Effector memory CD4-positive, alpha-beta T cell (primary cell): Measurements from ENCODE around the gene KIF16B.

Experiments used
- DNase-seq, 3 donors: peaks; one replicate each; pipeline ENCODE4 v3.0.0-alpha.2; 2020
- H3K27ac ChIP-seq: 2 replicates; pipeline ENCODE4 v1.7.0; 2013; ENCODE audit warnings: mild to moderate bottlenecking, low read length, moderate library complexity; ENCODE audit not compliant: insufficient read depth, poor library complexity, severe bottlenecking
- H3K27me3 ChIP-seq: replicated peaks from 2 replicates; pipeline ENCODE4 v1.7.0; 2013; ENCODE audit warnings: mild to moderate bottlenecking, low read length; ENCODE audit not compliant: insufficient read depth, control insufficient read depth, poor library complexity, severe bottlenecking
- H3K36me3 ChIP-seq: 2 replicates; pipeline ENCODE4 v1.7.0; 2013; ENCODE audit warnings: mild to moderate bottlenecking, low read length, moderate library complexity; ENCODE audit not compliant: control insufficient read depth, insufficient read depth
- H3K4me1 ChIP-seq: 2 replicates; pipeline ENCODE4 v1.7.0; 2013; ENCODE audit warnings: low read length, mild to moderate bottlenecking; ENCODE audit not compliant: control insufficient read depth, insufficient read depth, poor library complexity, severe bottlenecking
- H3K4me3 ChIP-seq: 2 replicates; pipeline ENCODE4 v1.7.0; 2013; ENCODE audit warnings: low read length, low read depth, mild to moderate bottlenecking; ENCODE audit not compliant: insufficient read depth, poor library complexity, severe bottlenecking
- H3K9me3 ChIP-seq: 2 replicates; pipeline ENCODE4 v1.7.0; 2013; ENCODE audit warnings: mild to moderate bottlenecking, low read length, moderate library complexity; ENCODE audit not compliant: control insufficient read depth

KIF16B gene

GRCh38 chr20:16381444-16381843 lies 191.8 kb downstream of the KIF16B start:
- Histone ChIP-seq H3K36me3 (peaks cover 5% of the 10 kb centered on the region), H3K27me3 (no peaks in the 10 kb centered on the region), H3K4me3 (no peak overlapping the region), H3K27ac (no peak overlapping the region), H3K4me1 (no peaks in the 10 kb centered on the region), H3K9me3 (no peaks in the 10 kb centered on the region)
- DNase-seq = no peak

DNA sequence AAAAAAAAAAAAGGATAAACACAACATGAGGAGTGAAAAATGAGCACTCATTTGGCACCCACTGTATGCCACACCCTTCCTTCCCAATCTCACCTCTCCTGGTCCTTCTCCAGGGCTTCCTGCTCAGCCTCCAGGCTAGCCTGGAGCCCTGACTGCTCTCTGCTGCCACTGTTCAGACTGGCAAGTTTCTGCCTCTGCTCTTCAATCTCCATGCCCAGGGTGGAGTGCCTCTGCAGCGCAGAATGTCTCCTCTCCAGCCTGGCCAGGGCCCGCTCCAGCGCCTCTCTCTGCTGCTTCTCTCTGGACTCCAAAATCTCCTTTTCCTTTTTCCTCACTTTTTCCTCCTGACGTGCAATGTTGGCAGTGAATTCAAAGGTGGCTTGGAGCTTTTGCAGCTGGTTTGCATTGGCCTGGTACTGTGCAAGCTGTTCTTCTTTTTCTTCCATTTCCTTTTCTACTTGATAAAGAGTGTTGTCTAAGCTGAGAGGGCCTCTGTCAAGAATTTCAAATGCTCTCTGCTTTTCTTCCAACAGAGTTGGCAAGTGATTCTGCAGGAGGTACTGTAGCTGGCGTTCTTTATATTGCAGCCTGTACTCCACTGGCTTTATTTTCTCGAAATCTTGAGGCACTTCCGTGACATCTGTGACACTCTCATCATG lies 194.4 kb downstream of the KIF16B start:
- Histone ChIP-seq H3K9me3 (no peaks in the 10 kb centered on the region), H3K27me3 (no peaks in the 10 kb centered on the region), H3K36me3 (peaks cover 5% of the 10 kb centered on the region), H3K4me1 (no peaks in the 10 kb centered on the region), H3K4me3 (no peak overlapping the region), H3K27ac (no peak overlapping the region)
- no peak for DNase-seq

DNA sequence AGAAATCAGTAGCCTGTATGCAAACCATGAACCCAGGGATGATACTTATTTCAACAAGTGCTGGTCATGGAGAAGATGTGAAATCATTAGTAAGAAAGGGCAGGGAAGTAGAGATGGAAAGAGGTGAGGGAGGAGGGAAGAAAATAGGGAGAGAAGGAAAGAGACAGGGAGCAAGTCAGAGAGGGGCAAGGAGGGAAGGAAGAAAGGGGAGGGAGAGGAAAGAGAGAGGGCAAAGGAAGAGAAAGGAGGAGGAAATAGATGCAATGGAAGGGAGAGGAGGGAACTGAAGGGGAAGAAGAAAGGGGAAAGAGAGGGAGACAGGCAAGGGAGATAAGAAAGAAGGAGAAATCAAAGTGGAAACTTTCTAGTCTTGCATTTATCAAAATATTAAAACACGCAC lies 195.1 kb downstream of the KIF16B start:
- Histone ChIP-seq H3K4me1 (no peaks in the 10 kb centered on the region), H3K36me3 (peaks cover 5% of the 10 kb centered on the region), H3K27ac (no peak overlapping the region), H3K27me3 (no peaks in the 10 kb centered on the region), H3K4me3 (no peak overlapping the region), H3K9me3 (no peaks in the 10 kb centered on the region)
- DNase-seq = no peak

- peaks cover 18% of the 10 kb centered on the region for H3K36me3 ChIP-seq
- H3K4me1 ChIP-seq = no peaks in the 10 kb centered on the region
- H3K4me3 ChIP-seq = no peak overlapping the region
- no peaks in the 10 kb centered on the region for H3K9me3 ChIP-seq
- no peak overlapping the region for H3K27ac ChIP-seq
- H3K27me3 ChIP-seq = no peaks in the 10 kb centered on the region
- DNase-seq = no peak
These were observed 203.8 kb downstream of the KIF16B start for GRCh38 chr20:16369441-16369840.

GRCh38 chr20:16368645-16369292 lies 204.5 kb downstream of the KIF16B start:
- H3K27me3 ChIP-seq = no peaks in the 10 kb centered on the region
- H3K36me3 ChIP-seq = peaks cover 18% of the 10 kb centered on the region
- no peak for DNase-seq
- no peaks in the 10 kb centered on the region for H3K4me1 ChIP-seq
- H3K4me3 ChIP-seq = no peak overlapping the region
- H3K27ac ChIP-seq = no peak overlapping the region
- H3K9me3 ChIP-seq = no peaks in the 10 kb centered on the region

DNA sequence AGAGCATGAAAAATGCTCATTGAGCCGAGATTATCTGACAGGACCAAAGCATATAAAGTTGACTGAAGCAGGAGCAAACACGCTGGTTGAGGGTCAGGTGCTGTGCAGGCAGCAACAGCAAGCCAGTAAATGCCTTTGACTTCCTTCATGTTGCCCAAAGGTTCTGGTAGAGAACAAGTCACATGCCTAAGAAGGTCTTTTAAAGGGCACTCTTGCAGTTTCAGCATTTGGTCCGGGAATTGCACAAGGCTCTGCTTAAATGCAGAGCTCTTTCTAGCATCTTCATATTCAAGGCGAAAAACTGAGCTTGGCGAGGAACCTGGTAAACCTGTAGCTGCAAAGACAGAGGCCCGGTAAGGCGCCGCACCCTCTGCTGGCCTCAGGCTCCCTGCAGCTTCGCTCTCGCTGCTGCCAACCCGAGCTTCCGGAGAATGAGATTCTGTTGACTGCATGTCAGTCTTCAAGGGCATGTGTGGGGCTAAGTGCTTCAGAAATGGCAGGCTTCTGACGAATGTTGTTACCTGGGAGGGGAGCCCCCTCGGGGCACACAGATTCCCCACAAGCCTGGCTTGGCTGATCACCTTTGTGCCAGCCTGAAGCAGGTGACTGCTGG lies 205.2 kb downstream of the KIF16B start:
- Histone ChIP-seq H3K4me1 (no peaks in the 10 kb centered on the region), H3K4me3 (no peak overlapping the region), H3K27me3 (no peaks in the 10 kb centered on the region), H3K9me3 (no peaks in the 10 kb centered on the region), H3K36me3 (peaks cover 18% of the 10 kb centered on the region), H3K27ac (no peak overlapping the region)
- DNase-seq = no peak

DNA sequence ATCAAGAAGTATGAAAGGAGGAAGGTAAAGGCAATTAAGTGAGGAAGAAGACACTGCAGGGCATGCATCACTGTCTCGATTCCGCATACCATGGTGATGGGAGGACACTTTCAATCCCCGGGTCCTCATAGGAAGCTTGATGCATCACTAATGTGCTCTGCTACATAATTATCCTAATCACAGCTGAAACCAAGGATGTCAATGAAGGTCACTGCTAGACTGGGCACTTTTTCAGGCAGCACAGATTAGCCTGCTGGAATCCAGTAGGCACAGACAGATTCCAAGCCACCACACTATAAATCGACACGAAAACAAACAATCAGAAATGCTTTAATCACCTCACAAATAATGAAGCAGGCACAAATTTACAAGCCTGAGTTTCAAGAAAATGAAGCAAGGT lies 206.7 kb downstream of the KIF16B start:
- H3K27ac ChIP-seq = no peak overlapping the region
- DNase-seq = no peak
- H3K27me3 ChIP-seq = no peaks in the 10 kb centered on the region
- no peaks in the 10 kb centered on the region for H3K9me3 ChIP-seq
- no peak overlapping the region for H3K4me3 ChIP-seq
- H3K36me3 ChIP-seq = peaks cover 18% of the 10 kb centered on the region
- no peaks in the 10 kb centered on the region for H3K4me1 ChIP-seq

DNA sequence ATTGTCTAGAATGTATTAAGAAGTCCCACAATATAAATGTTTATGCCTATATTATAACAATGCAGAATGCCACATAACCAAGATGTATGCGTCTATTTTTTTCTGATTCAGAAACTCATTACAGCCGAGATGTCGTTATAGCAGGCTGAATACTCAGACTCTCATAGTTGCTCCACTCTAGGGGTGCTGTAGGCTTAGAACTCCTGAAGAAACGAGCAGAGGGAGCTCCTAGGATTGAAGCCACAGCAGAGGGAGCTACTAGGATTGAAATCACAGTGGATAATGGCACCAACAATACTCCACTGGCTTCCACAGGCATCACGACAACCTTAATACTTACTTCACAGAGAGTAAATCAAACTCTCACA lies 208.9 kb downstream of the KIF16B start:
- H3K9me3 ChIP-seq = no peaks in the 10 kb centered on the region
- H3K36me3 ChIP-seq = peaks cover 18% of the 10 kb centered on the region
- H3K27me3 ChIP-seq = no peaks in the 10 kb centered on the region
- no peak for DNase-seq
- no peak overlapping the region for H3K27ac ChIP-seq
- no peaks in the 10 kb centered on the region for H3K4me1 ChIP-seq
- H3K4me3 ChIP-seq = no peak overlapping the region

GRCh38 chr20:16363506-16364319 lies 209.5 kb downstream of the KIF16B start:
- Histone ChIP-seq H3K4me1 (no peaks in the 10 kb centered on the region), H3K27me3 (no peaks in the 10 kb centered on the region), H3K27ac (no peak overlapping the region), H3K36me3 (peaks cover 13% of the 10 kb centered on the region), H3K9me3 (no peaks in the 10 kb centered on the region), H3K4me3 (no peak overlapping the region)
- no peak for DNase-seq

- no peaks in the 10 kb centered on the region for H3K4me1 ChIP-seq
- H3K36me3 ChIP-seq = peaks cover 4% of the 10 kb centered on the region
- H3K27ac ChIP-seq = no peak overlapping the region
- H3K27me3 ChIP-seq = no peaks in the 10 kb centered on the region
- no peaks in the 10 kb centered on the region for H3K9me3 ChIP-seq
- DNase-seq = no peak
- H3K4me3 ChIP-seq = no peak overlapping the region
These were observed 210.6 kb downstream of the KIF16B start for GRCh38 chr20:16362642-16363041.
